GM21619 (cell line): ENCODE data around the gene GLIPR2.
"Not testable (repeated sequence)": the region's sequence is repeated elsewhere in the genome, so short reads cannot be mapped to it uniquely, and the experiment has no call there.

Experiments used
- ATAC-seq: cut with Tn5 transposase; IDR thresholded peaks from one replicate; pipeline ENCODE4 v1.9.1; 2021; ENCODE audit not compliant: unreplicated experiment

The GLIPR2 gene, protein sequence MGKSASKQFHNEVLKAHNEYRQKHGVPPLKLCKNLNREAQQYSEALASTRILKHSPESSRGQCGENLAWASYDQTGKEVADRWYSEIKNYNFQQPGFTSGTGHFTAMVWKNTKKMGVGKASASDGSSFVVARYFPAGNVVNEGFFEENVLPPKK

GRCh38 chr9:36136272-36136893 lies at the start of gene GLIPR2:
Gene GLIPR2, plus strand, starts transcription at chr9:36136733. Its CDS starts 46 bp downstream, at chr9:36136779.
- peak; percentile 92 for ATAC-seq

- ATAC-seq, result not testable (repeated sequence)
These were observed 49.5 kb upstream of the GLIPR2 start for GRCh38 chr9:36087054-36087453.

- no peak for ATAC-seq
These were observed 48.5 kb upstream of the GLIPR2 start for GRCh38 chr9:36088020-36088419.

GRCh38 chr9:36091026-36091953 lies 45.2 kb upstream of the GLIPR2 start:
- no peak for ATAC-seq

- ATAC-seq, result no peak
These were observed 44.5 kb upstream of the GLIPR2 start for GRCh38 chr9:36092014-36092413.

DNA sequence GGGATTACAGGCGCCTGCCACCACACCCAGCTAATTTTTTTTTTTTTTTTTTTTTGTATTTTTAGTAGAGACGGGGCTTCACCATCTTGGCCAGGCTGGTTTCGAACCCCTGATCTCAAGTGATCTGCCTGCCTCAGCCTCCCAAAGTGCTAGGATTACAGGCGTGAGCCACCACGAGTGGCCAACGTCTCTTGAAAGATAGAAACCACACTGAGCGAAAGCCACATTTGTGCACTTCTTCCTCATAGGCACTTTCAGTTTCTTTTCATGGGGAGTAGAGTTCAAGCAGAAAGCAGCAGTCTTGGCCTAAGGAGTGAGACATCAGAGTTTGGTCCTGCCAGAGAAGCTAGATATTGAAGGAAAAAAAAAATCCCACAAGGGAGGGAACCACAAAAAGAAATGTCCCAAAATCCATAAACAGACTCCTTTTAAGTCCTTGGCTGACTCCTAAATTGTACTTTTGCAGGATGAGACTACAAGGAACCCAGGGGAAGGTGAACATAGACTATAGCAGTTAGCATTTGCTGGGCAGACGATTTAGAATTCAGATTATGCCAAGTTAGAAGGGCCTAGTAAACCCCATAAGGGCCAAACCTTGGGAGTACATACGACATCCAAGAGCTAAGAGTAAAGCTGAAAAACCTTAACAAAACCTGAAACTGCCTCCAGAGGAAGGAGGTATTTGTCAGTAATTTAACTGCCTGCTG lies 43.9 kb upstream of the GLIPR2 start:
- peak; percentile 98 for ATAC-seq

DNA sequence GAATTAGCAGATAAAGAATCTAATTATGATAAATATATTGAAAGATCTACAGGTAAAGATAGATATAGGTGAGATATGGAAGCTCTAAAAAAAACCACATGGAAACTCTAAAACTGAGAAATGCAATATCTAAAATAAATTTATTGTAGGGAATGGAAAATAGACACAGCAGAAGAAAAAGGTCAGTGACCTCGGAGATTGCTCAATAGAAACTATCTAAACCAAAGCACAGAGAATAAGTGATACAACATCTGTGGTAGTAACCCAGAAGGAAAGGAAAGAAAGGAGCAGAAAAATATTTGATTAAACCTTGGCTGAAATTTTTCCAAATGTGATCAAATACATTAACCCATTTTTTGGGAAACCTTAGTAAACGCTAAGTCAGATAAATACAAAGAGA lies 43.1 kb upstream of the GLIPR2 start:
- ATAC-seq, result no peak

GRCh38 chr9:36099718-36100117 lies 36.8 kb upstream of the GLIPR2 start:
- ATAC-seq, result no peak

- no peak for ATAC-seq
These were observed 36.0 kb upstream of the GLIPR2 start for GRCh38 chr9:36100532-36100931.

DNA sequence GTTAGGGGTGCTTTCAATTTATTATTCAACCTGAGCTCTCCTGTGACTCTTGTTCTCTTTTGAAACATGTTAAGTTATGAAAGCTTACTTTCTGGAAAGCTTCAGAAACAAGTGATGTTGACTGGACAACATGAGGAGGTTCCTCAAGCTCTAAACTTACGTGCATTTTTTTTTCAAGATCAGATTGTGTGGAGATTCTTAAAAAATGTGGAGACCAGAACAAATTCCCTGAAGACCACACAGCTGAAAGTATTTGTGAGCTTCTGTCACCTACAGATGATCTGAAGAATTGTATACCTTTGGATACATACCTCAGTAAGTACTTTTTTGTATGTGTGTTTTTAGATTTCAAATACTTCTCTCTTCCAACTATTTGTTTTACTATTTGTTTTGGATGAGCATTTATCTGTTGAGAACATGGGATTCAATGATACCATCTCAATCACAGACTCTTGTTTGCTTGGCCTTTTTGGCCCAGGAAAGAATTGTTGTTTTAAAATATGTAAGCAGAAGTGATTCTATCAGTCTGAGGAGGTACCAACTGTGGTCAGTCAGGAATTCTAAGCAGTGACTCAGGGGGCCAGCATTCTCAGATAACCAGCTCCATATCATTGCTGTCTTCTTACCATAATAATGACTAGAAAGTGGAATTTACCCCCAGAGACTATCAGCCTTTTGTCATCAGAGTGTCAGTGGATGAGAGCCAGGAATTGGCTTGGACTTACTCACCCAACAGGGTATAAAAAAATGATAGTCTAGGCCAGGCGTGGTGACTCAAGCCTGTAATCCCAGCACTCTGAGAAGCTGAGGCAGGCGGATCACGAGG lies 34.4 kb upstream of the GLIPR2 start:
- no peak for ATAC-seq

- ATAC-seq, result peak; percentile 89
These were observed 33.6 kb upstream of the GLIPR2 start for GRCh38 chr9:36102742-36103495.

- ATAC-seq, result no peak
These were observed 27.5 kb upstream of the GLIPR2 start for GRCh38 chr9:36109071-36109470.

GRCh38 chr9:36110434-36110833 lies 26.1 kb upstream of the GLIPR2 start:
- no peak for ATAC-seq

- ATAC-seq, result no peak
These were observed 24.0 kb upstream of the GLIPR2 start for GRCh38 chr9:36112516-36112915.

- no peak for ATAC-seq
These were observed 22.5 kb upstream of the GLIPR2 start for GRCh38 chr9:36113999-36114398.

DNA sequence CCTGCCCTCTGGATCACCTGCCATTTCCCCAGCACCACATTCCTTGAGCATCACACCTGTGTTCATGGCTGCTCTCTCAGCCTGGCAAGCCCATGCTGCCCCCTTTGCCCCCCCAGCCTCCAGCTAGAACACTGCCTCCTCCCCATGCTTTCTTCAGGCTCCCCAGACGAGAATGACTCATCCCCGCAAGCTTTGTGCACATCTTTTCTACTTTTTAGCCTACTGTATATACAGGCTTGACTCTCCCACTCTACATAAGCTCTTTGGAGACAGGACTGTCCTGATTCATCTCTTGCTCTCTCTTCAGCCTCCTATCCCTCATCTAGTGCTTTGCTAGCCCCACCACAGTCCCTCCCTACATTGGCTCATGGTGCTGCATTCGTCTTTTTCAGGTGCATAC lies 19.9 kb upstream of the GLIPR2 start:
- no peak for ATAC-seq

DNA sequence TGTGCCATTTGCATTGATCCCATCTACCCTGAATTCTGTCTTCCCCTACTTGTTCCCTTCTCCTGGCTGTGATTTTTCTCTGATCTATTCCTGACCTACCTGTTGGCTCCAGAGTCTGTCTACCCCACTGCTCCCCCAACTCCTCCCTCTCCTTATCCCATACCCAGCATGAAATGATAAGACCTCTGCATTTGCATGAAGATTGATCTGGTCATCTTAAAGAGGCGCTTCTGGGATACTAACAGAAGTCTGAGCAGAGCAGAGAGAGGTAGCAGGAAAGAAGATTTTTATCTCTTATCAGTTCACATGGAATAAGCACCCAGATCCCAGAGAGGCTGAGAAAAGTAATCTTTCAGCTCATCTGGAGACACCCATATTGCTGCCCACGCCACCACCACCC lies 18.3 kb upstream of the GLIPR2 start:
- ATAC-seq, result no peak

- ATAC-seq, result no peak
These were observed 17.8 kb upstream of the GLIPR2 start for GRCh38 chr9:36118706-36119105.

GRCh38 chr9:36119476-36119875 lies 17.1 kb upstream of the GLIPR2 start:
- no peak for ATAC-seq

DNA sequence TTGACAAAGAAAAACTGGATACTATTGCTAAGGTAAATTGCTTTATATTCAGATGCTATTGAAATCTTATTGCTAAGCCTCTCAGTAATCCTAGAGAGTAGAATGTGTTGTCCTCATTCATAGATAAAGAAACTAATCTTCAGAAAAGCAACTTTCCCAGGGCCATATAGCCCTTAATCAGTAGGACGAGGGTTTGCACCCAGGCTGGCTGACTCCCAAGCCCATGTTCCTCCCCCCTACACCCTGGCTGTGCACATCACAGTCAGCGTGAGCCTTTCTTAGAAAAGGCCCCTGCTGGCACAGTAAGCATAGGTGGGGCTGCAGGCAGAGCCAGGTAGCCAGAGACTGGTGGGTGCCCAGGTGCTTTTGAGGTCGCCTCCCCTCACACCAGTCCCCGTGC lies 15.8 kb upstream of the GLIPR2 start:
- no peak for ATAC-seq
